Measurements from ENCODE around the gene RRBP1.

Gene RRBP1

DNA sequence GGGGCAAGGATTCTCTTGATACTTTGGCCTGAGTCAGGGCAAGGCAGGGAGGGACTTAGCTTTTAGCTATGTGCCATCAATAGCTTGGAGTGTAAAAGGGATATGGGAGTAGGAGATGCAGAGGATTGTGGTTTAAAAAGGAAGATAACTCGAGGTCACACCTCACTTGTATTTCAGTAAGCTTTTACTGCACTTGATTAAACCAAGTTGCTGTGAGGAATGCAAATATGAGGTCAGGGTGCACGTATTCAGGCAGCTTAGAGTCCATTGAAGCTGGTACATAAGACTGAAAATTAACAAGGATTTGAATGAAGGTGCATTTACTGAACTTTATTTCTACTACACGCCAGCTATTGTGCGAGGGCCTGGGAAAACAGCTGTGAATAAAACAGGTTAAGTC lies 80.1 kb downstream of the RRBP1 start:
- DNase-seq: no peak

DNA sequence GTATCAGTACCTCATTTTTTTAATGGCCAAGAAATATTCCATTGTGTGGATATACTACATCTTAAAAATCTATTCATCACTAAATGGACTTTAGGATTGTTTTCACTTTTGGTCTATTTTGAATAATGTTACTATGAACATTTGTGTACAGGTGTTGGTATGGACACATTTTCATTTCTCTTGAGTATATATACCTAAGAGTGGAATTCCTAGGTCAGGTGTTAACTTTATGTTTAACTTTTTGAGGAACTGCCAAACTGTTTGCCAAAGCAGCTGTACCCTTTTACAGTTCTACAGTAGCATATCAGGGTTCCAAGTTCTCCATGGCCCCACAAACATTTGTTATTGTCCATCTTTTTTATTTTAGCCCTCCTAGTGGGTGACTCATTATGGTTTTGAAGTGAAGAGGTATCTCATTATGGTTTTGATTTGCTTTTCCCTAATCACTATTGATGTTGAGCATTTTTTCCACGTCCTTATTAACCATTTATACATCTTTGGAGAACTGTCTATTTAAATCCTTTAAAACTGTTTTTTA lies 84.0 kb downstream of the RRBP1 start:
- no peak for DNase-seq

DNA sequence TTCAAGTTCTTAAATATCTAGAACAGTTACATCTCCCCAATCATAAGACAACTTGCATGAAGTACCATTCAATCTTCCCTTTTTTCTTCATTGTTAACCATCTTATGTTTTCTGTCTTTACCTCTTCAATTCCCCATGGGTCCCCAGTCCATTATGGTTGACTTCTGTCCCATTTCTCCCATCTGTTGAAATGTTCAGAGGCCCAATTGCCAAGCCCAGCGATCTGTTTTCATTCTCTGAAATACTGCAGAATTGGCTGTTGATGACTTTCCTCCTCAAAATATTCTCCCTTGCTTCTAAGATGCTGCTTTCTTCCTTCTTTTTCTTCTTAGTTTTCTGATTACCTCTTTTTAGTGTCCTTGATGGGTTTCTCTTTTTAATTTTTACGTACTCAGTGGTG lies 86.2 kb downstream of the RRBP1 start:
- no peak for DNase-seq

DNA sequence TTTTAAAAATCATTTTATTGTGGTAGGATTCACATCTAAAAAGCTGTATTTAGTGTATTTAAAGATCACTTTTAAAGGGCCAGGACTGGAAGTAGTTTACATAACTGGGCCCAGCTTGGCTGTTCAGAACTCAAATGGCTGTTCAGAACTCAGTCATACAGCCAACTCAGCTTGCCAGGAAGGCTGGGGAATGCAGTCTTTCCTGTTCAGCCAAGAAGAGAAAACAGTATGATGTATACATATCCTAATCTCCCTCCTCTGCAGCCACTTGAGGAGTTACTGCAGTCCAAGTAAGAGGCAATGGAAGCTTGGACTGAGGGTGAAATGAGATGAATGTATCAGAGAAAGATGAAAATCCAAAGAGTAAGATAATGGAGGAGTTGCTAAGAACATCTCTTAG lies 87.6 kb downstream of the RRBP1 start:
- DNase-seq: no peak

DNA sequence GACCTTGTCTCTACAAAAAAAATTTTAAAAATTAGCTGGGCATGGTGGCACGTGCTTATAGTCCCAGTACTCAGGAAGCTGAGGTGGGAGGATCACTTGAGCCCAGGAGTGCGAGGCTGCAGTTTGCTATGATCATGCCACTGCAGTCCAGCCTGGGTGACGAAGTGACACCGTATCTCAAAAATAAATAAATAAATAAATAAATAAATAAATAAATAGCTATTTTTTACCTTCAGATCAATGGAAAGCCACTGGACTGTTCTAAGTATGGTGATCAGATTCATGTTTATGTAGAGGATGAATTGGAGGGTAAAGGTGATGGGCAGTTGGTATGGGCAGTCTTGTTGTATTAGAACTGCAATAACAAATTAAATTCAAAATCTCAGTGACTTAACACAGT lies 88.1 kb downstream of the RRBP1 start:
- DNase-seq: no peak

DNA sequence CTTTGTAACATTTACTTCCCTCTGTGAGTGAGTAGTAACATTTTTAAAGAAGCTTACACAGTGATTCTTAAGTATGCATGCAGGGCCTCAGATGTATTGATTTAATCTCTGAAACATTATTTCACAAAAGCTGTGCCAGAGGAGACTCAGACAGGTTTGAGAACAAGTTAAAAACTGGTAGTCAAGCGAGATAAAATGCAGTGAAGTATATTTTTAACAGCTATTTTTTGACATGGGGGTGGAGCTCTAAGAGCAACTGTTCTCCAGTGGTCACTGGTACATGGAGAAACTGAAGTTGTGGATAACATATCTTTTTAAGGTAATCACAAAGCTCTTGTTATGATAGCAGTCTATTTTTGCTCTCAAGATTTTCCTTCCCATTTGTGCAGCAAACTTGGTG lies 91.8 kb downstream of the RRBP1 start:
- DNase-seq: no peak

DNA sequence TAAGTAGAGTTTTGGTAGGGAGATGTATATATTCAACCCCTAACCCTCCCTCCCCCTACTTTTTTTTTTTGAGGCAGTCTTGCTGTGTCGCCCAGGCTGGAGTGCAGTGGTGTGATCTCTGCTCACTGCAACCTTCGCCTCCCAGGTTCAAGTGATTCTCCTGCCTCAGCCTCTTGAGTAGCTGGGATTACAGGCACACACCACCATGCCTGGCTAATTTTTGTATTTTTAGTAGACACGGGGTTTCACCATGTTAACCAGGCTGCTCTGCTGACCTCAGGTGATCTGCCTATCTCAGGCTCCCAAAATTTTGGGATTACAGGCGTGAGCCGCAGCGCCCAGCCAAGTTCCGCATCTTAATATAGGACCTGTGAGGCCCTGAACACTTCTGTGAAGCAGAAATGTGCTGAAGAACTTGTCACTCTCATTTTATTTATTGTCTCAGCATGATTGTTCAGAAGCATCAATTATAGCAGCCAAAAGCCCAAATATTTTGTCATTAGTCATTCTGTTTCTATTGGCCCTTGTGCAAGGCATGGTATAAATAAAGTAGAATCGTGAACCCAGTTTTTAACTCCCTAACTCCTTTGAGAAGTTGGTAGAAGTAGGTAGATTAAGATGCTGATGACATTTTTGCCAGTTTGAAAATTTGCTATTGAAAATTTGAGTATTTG lies 92.7 kb downstream of the RRBP1 start:
- DNase-seq: no peak

DNA sequence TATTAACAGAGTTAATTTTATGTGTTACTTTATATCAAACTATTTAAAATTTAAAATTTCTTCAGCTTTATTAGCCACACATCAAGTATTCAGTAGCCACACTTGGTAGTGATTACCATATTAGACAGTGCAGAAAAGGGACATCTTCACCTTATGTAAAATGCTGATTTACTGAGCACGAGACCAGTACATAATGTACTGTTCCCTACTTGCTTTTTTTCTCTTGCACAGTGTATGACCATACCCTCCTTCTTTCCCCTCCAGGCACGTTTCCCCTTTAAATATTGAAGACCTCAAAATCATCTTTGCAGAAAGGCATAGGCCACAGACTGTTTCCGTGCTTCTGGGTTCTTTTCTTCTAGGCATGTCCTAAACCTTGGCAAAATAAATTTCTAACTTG lies 94.2 kb downstream of the RRBP1 start:
- DNase-seq: no peak

DNA sequence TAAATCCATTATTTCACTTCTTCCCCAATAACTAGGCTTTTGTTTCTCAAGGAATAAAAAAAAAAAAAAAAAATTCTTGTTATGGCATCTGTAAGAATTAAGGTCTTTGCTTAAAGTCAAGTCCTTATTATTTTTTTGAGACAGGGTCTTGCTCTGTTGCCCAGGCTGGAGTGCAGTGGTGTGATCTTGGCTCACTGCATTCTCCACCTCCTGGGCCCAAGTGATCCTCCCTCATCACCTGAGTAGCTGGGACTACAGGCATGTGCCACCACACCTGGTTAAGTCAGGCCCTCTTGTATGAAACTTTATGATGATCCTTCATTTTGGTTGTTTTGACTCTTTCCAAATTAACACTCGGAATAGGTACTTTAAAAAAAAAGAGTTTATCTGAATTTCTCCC lies 94.9 kb downstream of the RRBP1 start:
- no peak for DNase-seq

DNA sequence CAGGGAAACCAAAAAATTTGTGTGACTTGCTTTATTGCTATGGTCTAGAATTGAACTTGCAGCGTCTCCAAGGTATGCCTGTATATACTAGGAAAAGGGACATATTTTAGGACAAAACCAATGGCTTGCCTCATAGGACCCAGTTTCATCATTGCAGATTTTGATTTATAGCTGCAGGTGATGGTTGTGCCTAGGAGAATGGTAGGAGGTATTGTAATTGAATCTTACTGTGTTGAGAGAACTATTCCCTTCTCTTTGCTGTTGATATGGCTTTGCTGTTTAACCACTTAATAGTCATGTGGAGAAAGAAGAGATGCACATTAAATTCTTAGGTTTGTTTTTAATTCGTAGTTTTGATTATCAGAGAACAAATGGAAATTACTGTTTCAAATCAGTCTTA lies 95.8 kb downstream of the RRBP1 start:
- no peak for DNase-seq

DNA sequence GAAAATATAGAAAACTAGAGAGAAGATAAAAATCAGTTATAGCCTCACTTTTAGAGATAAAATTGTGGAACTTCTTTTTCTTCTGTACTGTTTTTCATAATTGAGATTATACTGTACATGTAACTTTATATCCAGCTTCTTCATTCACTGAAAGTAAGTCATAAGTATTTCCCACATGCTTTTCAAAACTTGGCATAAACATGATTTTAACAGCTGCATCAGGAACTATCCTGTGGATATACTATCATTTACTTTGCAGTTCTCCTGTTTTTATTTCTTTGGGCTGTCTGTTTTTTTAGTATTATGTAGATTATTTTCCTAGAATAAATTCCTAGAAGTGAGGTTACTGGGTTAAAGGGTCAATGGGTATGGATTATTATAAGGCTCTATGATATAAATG lies 97.4 kb downstream of the RRBP1 start:
- DNase-seq: no peak

DNA sequence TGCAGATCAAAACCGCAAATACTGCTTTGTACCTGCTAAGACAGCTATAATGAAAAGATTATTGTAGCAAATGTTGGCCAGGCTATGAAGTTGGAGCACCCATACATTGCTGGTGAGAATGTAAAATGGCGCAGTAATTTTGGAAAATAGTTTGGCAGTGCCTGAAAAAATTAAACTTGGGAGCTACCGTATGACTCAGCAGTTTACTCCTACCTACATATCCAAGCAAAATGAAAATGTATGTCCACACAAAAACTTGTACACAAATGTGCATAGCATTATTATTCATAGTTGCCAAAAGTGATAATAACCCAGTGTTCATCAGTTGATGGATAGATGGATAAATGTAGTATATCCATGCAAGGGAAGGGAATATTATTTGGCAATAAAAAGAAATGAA lies 98.9 kb downstream of the RRBP1 start:
- no peak for DNase-seq

DNA sequence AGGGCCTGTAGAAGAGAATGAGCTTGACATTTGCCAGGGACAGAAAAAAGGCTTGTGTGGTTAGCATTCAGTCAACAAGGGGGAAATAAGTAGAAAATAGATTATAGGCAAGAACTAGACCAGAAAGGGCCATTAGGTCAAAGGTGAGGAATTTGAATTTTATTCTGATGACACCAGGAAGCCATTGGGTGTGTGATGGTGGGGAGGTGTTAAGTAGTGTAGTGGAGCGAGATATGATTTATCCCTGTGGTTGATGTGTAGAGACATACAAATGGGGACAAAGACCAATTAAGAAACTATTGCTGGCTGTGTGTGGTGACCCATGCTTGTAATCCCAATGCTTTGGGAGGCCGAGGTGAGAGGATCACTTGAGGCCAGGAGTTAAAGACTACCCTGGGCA lies 101.1 kb downstream of the RRBP1 start:
- no peak for DNase-seq

DNA sequence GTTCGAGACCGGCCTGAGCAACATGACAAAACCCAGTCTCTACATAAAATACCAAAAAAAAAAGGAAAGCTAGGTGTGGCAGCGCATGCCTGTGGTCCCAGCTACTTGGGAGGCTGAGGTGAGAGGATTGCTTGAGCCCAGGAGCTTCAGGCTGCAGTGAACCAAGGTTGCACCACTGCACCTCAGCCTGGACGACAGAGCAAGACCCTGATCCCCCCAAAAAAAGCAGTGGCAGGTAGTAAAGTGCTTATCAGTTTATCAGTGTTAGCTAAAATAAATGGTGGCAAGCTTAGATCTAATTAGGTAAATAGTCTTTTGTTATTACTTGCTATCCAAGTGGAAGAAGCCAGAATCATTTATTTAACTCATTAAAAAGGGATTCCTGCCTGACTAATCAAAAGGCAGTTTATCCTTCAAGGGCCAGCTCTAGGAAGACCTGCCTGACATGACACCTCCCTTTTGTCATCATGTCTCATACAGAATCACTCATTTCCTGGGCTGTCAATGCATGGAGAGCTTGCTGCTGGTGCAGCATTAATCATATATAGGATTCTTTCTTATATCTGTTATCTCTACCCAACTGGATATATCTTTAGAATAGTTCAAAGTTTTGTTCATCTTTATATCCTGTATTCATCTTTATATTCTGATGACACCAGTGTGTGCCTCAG lies 102.5 kb downstream of the RRBP1 start:
- no peak for DNase-seq

DNA sequence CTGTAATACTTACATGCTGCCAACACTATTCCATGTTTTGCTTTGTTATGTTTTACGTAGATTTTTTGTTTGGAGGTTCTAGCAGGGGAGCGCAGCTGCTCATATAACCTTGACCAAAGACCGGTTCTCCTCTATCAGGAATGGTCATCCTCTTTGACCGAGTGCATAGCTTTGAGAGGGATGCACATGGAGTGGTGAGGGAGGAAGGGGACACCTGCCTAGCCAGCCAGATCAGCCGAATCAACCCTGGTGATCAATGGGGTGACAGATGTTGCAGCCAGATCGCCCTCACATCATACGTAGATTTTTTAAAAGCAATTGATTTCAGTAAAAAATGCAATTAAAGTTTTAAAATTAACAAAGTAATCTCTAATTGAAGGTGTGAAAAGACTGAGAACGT lies 105.8 kb downstream of the RRBP1 start:
- DNase-seq: no peak

DNA sequence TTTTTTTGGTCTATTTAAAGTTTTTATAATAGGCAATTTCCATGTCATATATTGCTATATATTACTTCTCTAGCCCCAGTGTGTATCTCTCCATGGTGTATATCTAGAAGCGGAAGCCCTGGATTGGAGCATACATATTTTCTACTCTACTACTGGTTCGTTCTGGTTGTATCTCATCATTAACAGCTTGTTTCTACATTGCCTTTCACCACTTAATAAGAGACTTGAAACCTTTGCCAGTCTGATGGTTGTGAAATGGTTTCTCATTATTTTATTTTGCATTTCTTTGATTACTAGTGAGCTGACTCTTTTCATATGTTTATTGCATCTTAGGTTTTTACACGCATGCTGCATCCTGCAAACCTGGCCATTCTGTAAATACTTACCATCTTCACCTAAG lies 108.6 kb downstream of the RRBP1 start:
- DNase-seq: no peak

DNA sequence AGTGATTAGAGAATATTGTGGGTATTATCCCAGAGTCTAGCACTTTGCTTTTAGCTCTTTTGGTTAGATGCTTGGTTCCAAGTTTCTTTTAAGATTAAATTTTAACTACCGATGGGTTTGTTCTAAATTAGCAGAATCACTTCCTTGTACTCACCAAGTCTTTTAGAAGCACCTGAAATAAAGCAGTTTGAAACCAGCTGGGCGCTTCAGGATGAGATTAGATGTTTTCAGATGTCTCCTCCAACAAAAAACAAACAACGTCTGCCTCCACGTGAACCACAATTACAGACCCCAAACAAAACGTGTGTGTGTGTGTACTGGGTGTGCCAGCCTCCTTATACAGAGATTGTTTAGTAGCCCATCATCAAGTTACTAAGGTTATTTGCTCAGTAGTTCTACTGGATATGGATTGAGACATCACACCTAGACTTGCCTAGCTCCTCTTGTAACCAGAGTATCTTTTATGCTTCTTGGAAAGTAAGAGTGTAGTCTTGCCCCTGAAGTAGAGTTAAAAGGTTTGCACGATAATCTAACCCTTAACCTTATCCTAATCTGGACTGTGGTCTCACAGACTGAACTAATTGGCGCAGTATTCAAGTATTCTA lies 109.9 kb downstream of the RRBP1 start:
- no peak for DNase-seq

DNA sequence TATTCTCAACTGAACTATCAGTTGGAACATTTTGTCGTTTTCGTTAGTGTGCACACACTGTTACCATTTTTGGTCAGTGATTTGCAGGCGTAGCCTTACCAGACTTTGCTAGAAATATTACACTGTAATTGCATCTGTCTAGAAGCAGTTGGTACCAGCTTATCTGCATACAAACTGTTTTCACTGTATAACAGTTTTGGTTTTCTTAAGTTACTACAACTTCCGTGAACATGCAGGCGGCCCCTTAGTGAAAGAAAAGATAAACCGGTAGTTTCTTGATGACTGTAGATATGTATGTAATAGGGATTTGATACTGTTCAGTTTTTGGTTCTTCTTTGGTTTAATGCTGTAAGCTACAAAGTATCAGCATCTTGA lies 110.9 kb downstream of the RRBP1 start:
- no peak for DNase-seq

DNA sequence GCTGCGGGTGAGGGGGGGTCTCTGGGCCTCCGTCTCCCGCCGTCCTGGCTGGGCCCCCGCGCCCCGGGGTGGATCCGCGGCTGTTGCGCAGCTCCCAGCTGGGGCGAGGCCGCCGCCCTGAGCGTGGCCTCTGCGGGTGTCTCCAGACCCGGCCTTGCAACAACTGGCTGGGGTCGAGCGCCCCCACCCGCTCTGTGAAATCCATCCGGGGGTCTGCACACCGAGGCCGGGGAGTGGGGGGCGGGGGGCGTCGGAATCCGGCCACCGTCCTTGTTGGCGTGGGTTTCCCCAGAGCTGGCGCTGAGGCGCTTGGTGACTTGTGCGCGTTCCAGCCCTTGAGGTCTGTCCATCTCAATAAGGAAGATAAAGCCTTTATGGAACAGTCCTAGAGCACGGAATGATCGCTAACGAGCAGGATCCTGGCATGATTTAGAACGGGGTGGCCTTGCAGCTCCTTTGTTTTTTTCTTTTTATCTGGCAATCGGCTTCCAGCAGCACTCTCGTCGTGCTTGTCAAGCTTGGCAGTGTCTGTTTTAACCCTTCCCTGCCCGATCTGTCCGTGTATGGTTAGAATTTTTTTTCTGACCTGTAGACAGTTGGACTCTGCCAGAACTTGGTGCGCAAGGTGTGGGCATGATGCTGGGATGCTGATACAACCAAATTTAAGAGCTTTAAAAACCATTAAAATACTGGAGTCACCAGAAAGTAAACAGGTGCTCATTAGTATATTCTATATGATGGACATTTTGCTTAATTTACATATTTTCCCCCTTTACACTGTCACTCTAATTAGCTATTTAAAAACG lies 111.5 kb downstream of the RRBP1 start:
- DNase-seq: peak; percentile 20

DNA sequence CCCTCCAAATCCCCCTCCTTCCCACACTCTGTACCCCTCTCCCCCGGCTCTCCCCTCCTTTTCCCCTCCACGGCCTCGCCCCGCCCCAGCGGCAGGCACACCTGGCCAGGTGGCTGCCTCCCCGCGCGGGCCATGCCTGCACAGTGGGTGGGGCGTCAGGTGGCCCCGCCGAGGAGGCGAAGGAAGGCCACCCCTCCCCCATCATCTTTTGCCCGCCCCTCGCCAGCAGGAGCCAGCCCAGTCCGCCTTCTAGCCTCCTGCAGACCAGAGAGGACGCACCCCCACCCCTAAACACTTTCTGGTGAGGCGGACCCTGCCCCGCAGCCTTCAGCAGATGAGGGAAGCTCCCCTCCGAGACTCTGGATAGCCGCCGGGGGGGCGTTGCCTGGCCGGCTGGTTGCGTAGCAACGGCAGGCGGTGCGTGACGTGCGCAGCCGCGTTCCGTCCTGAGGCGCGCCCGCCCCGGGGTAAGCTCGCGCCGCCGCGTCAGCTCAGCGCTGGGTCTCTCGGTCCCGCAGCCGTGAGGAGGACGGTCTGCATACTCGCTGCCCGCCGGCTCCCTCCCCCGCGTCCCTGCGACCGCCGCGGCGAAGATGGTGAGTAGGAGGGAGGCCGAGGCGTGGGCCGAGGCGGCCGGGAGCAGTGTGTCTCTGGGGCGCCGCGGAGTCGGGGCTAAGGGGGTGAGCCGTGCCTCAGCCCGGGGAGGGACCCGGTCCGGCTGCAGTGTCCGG lies 112.3 kb downstream of the RRBP1 start, which contains the start of gene DSTN:
DSTN (plus strand) TSS at position 460 of the 731 bp plus-strand sequence; CDS start at position 594, 134 bp downstream.
- DNase-seq: no peak

DNA sequence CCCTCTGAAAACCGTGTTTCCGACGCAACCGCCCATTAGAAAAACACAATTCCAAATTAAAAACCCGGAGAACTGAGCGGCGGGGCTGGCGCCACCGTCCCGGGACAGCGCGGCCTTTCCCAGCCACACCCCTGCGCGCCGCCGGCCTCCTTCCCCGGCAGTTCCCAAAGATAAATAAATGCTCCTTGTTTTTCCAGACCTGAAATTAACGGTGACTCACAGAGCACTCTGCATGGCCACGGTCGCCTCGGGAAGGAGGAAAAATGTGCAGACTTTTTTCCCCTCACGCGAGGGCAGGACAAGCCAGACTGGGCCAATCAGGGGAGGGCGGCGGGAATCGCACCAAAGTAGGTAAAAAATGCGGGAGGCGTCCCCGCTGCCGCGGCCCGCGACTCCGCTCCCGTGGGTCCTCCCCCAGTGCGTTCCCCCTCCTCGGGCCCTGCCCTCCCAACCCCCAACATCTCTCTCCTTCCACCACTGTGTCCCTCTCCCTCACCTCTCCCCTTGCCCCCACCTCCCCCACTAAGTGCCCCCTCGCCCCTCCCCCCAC lies 113.0 kb downstream of the RRBP1 start:
- no peak for DNase-seq

DNA sequence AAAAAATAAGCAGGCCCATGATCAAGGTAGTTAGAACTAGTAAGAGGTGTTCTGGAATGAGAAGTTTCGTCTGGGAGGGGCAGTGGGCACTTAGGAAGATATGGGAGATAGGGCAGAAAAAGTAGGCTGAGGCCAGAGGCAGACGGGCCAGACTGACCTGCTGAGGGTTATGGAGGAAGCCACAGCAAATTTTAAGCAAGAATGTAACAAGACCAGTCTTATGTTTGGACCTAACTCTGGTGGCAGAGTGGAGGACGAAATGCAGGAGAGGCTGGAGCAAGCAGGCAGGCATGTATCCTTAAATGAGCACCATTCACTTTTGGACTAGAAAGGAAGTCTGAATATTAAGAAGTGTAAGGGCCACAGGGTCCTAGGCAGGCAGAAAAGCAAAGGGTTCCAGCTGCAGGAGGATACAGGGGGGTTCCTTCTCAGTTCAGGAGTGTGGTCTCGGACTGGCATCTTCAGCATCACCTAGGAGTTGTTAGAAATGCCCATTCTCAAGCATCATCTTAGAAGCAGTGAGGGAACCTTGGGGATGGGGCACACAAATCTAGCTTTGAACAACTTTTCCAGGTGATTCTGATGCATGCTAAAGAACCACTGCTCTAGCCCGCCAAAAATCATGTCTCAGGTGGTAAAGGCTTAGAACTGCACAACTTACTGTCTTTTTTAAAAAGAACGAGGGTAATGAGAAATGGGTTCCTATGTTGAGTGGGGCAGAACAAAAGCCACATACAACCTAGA lies 113.8 kb downstream of the RRBP1 start:
- DNase-seq: no peak

Measured in NCI-H187 treated with DMSO at 0.1 percent for 48 hours (cell line).